ENCODE measurements around the gene PAQR9. TPM values are rescaled to one million over a fixed set of nuclear protein-coding genes. Genes with fewer than 3 reads are reported as not detected.
A peak's percentile ranks its signal among the peaks of the same experiment; 100 is the strongest.

The PAQR9 gene
- total RNA-seq, 1 donor from 2014 or later: not detected

GRCh38 chr3:142952272-142953193 is 10.9 kb downstream of the PAQR9 start:
- intact Hi-C loops (cut with micrococcal nuclease): no loop called here
- DNase-seq: no peak
- Mint-ChIP-seq H3K4me1 (no peaks in the 10 kb centered on the region), H3K36me3 (ENCODE audit: low read depth) (no peaks in the 10 kb centered on the region), H3K27ac (no peak overlapping the region), H3K9me3 (no peaks in the 10 kb centered on the region), H3K27me3 (peaks cover 64% of the 10 kb centered on the region), H3K4me3 (no peak overlapping the region)

DNA sequence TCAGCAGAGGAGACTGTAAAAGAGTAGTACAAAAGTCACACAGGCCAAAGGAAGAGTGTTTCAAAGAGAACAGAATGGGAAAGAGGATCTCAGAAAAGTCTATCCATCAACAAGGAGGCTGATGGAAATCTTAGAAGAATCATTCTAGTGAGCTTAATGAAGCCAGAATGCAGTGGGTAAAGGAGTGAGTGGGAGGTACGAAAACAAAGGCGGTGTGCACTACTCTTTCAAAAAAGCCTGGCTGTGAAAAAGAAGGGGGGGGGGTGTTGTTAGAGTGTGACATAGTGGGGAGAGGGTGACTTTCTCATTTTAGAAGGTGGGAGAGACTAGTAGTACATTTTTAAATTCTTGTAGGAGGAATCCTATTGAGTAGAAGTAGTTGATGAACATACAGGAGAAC is 11.7 kb downstream of the PAQR9 start:
- intact Hi-C loops (cut with micrococcal nuclease): no loop called here
- Mint-ChIP-seq H3K4me1 (peaks cover 2% of the 10 kb centered on the region), H3K36me3 (ENCODE audit: low read depth) (no peaks in the 10 kb centered on the region), H3K27ac (no peak overlapping the region), H3K4me3 (no peak overlapping the region), H3K9me3 (no peaks in the 10 kb centered on the region), H3K27me3 (peaks cover 61% of the 10 kb centered on the region)
- no peak for DNase-seq

DNA sequence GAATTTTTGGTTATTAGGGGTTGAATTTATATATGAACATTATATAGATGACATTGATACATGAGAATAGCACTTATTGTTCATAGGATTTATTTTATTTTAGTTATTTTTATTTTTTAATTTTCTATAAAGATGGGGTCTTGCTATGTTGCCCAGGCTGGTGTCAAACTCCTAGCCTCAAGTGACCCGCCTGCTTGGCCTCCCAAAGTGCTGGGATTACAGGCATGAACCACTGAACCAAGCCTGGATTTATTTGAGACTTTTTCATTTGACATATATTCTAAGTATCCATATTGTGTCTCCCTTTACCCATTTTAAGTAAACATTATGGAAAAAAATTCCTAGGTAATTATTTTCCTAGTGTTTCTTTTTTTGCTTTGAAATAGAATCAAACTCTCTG is 12.5 kb downstream of the PAQR9 start:
- Mint-ChIP-seq H3K36me3 (ENCODE audit: low read depth) (no peaks in the 10 kb centered on the region), H3K4me3 (no peak overlapping the region), H3K4me1 (peaks cover 2% of the 10 kb centered on the region), H3K27me3 (peaks cover 64% of the 10 kb centered on the region), H3K9me3 (no peaks in the 10 kb centered on the region), H3K27ac (no peak overlapping the region)
- intact Hi-C loops (cut with micrococcal nuclease): no loop called here
- no peak for DNase-seq

- peaks cover 50% of the 10 kb centered on the region for H3K27me3 Mint-ChIP-seq
- H3K4me3 Mint-ChIP-seq: no peak overlapping the region
- DNase-seq: no peak
- H3K4me1 Mint-ChIP-seq: peaks cover 6% of the 10 kb centered on the region
- no peaks in the 10 kb centered on the region for H3K36me3 Mint-ChIP-seq (ENCODE audit: low read depth)
- intact Hi-C loops (cut with micrococcal nuclease): no loop called here
- H3K9me3 Mint-ChIP-seq: no peaks in the 10 kb centered on the region
- H3K27ac Mint-ChIP-seq: no peak overlapping the region
These were observed 15.5 kb downstream of the PAQR9 start for GRCh38 chr3:142947799-142948575.

DNA sequence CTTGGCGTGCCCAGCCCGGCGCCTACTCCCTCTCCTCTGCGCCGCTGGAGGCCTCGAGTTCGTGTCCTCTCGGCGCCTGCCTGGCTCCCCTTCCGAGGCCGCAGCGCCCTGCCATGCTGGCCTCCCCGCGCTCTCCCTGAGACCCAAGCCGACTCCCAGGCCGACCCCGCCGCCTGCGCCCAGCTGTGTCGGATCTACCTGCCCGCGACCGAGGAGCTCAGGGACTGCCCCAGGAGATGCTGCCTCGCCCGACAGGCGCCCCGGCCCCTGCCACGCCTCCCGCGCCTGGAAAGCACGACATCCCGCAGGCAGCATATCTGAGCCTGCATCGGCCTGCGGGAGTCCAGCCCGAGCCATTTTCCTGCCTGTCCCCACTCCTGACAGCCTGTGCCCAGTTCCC is 16.1 kb downstream of the PAQR9 start:
- no peak overlapping the region for H3K4me3 Mint-ChIP-seq
- no peak for DNase-seq

GRCh38 chr3:142946861-142947260 is 16.6 kb downstream of the PAQR9 start:
- Mint-ChIP-seq H3K36me3 (ENCODE audit: low read depth) (no peaks in the 10 kb centered on the region), H3K4me3 (no peak overlapping the region), H3K9me3 (no peaks in the 10 kb centered on the region), H3K4me1 (peaks cover 6% of the 10 kb centered on the region), H3K27ac (no peak overlapping the region), H3K27me3 (peaks cover 45% of the 10 kb centered on the region)
- intact Hi-C loops (cut with micrococcal nuclease): no loop called here
- no peak for DNase-seq

More for the DNA sequence above, 16.1 kb downstream of the PAQR9 start:
- Mint-ChIP-seq H3K4me1 (peaks cover 6% of the 10 kb centered on the region), H3K9me3 (no peaks in the 10 kb centered on the region), H3K27me3 (peaks cover 47% of the 10 kb centered on the region), H3K36me3 (ENCODE audit: low read depth) (no peaks in the 10 kb centered on the region), H3K27ac (no peak overlapping the region)
- intact Hi-C loops (cut with micrococcal nuclease): no loop called here

GRCh38 chr3:142945023-142945422 is 18.5 kb downstream of the PAQR9 start:
- no peak overlapping the region for H3K27ac Mint-ChIP-seq
- H3K27me3 Mint-ChIP-seq: peaks cover 41% of the 10 kb centered on the region
- no peaks in the 10 kb centered on the region for H3K36me3 Mint-ChIP-seq (ENCODE audit: low read depth)
- no peak overlapping the region for H3K4me3 Mint-ChIP-seq
- no peaks in the 10 kb centered on the region for H3K9me3 Mint-ChIP-seq
- DNase-seq: no peak
- intact Hi-C loops (cut with micrococcal nuclease): no loop called here
- peaks cover 6% of the 10 kb centered on the region for H3K4me1 Mint-ChIP-seq

DNA sequence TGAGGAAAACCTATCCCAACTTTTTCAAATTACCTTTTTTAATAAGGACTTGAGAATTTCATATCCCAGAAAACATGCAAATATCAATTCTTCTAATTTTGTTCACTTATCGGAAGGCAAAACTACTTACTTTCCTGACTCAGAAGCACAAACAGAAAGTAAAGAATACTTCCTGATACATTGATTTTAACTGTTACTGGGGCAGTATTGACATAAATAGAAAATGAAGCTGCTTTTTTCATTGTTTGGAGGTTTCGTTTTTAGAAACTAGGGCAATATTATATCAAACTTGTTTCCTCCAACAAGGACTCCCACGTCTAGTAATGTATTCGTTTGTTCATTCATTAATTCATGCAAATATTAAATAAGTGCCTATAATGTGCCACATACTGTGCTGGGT is 19.1 kb downstream of the PAQR9 start:
- H3K9me3 Mint-ChIP-seq: no peaks in the 10 kb centered on the region

DNA sequence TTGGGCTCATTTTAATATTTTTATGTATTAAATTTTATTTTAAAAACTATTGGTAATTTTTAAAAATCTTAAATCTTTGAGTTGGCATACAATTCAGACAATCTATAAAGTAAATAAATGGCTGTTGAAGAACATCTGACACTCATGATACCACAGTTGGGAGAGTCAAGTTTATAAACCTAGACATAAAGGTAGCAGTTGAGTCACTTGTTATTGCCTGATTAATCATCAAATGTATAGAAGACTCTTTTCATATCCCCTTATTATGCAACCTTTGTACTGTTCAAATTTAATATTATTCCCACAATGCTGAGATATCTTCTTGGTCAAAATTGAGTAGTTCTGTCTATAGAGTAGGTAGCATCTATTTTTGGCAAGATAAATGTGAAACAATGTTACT is 19.6 kb downstream of the PAQR9 start:
- intact Hi-C loops (cut with micrococcal nuclease): no loop called here
- Mint-ChIP-seq H3K36me3 (ENCODE audit: low read depth) (no peaks in the 10 kb centered on the region), H3K4me3 (no peak overlapping the region), H3K9me3 (no peaks in the 10 kb centered on the region), H3K27me3 (peaks cover 32% of the 10 kb centered on the region), H3K4me1 (peaks cover 6% of the 10 kb centered on the region), H3K27ac (no peak overlapping the region)
- no peak for DNase-seq

More for the DNA sequence above, 19.1 kb downstream of the PAQR9 start:
- intact Hi-C loops (cut with micrococcal nuclease): no loop called here
- H3K4me1 Mint-ChIP-seq: peaks cover 6% of the 10 kb centered on the region
- no peak overlapping the region for H3K27ac Mint-ChIP-seq
- DNase-seq: no peak
- H3K27me3 Mint-ChIP-seq: peaks cover 35% of the 10 kb centered on the region
- H3K4me3 Mint-ChIP-seq: peak overlapping the region; percentile 24
- no peaks in the 10 kb centered on the region for H3K36me3 Mint-ChIP-seq (ENCODE audit: low read depth)

GRCh38 chr3:142943349-142943748 is 20.1 kb downstream of the PAQR9 start:
- Mint-ChIP-seq H3K27ac (no peak overlapping the region), H3K9me3 (no peaks in the 10 kb centered on the region), H3K4me1 (peaks cover 6% of the 10 kb centered on the region), H3K36me3 (ENCODE audit: low read depth) (no peaks in the 10 kb centered on the region), H3K4me3 (no peak overlapping the region), H3K27me3 (peaks cover 33% of the 10 kb centered on the region)
- intact Hi-C loops (cut with micrococcal nuclease): no loop called here
- no peak for DNase-seq

GRCh38 chr3:142941373-142942123 is 21.9 kb downstream of the PAQR9 start:
- Mint-ChIP-seq H3K4me1 (peaks cover 4% of the 10 kb centered on the region), H3K27me3 (peaks cover 22% of the 10 kb centered on the region), H3K27ac (no peak overlapping the region), H3K9me3 (no peaks in the 10 kb centered on the region), H3K36me3 (ENCODE audit: low read depth) (no peaks in the 10 kb centered on the region), H3K4me3 (no peak overlapping the region)
- intact Hi-C loops (cut with micrococcal nuclease): no loop called here
- no peak for DNase-seq

DNA sequence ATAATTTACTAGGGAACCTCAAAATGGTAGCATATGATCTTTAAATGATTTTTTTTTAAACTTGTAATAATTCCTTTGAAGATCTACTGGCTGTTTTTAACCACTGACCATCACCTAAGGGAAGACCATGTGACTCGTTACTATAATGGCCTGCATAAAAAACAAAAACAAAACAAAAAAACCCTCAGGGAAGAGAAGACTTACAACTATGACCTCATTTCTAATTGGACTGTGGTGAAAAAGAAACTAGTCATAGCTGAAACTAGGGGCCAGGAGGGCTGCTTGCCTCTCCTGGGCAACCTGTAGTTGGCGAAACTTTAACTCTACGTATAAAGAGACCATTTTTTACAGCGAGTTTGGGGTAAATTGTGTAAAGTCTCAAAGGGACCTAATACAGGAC is 23.0 kb downstream of the PAQR9 start:
- Mint-ChIP-seq H3K27ac (no peak overlapping the region), H3K27me3 (peaks cover 19% of the 10 kb centered on the region), H3K4me1 (peaks cover 4% of the 10 kb centered on the region), H3K36me3 (ENCODE audit: low read depth) (no peaks in the 10 kb centered on the region), H3K9me3 (no peaks in the 10 kb centered on the region), H3K4me3 (no peak overlapping the region)
- intact Hi-C loops (cut with micrococcal nuclease): no loop called here
- no peak for DNase-seq

DNA sequence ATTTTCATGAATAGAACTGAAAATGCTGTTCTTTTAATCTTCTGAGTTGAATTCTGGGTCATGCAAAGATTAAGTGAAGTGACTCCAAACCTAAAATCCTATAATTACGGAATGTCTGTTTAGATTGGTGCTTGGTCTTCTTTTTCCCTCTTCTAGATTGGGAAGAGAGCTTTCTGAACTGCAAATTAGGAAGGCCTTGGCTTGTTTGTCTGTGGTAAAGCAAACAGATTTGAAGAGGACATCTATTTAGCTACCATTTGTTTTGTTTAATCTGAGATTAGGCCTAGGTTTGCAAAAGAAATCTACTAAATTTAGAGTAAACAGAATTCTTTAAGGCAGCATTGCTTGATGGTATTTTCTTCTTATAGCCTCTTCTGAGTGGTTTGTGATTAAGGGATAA is 23.5 kb downstream of the PAQR9 start:
- Mint-ChIP-seq H3K27ac (no peak overlapping the region), H3K4me1 (peaks cover 4% of the 10 kb centered on the region), H3K36me3 (ENCODE audit: low read depth) (no peaks in the 10 kb centered on the region), H3K27me3 (peaks cover 19% of the 10 kb centered on the region), H3K9me3 (no peaks in the 10 kb centered on the region), H3K4me3 (no peak overlapping the region)
- DNase-seq: no peak
- intact Hi-C loops (cut with micrococcal nuclease): no loop called here

- no peak overlapping the region for H3K27ac Mint-ChIP-seq
- no peaks in the 10 kb centered on the region for H3K4me1 Mint-ChIP-seq
- DNase-seq: no peak
- H3K4me3 Mint-ChIP-seq: no peak overlapping the region
- no peaks in the 10 kb centered on the region for H3K9me3 Mint-ChIP-seq
- intact Hi-C loops (cut with micrococcal nuclease): no loop called here
- H3K36me3 Mint-ChIP-seq (ENCODE audit: low read depth): no peaks in the 10 kb centered on the region
- H3K27me3 Mint-ChIP-seq: peaks cover 12% of the 10 kb centered on the region
These were observed 27.5 kb downstream of the PAQR9 start for GRCh38 chr3:142935963-142936362.
